Stimulated activated CD4-positive, alpha-beta T cell treated with anti-CD3 and anti-CD28 coated beads, Interleukin-12 subunit alpha, Interleukin-12 subunit beta, amount 100 ng/mL, for 24 hours (primary cell): ENCODE results near the gene ERO1B.

Source experiments
- DNase-seq, 2 experiments: peaks; one replicate each; pipeline ENCODE4 v3.0.0-alpha.2; 2020; ENCODE audit warnings: low read depth in 2 of 2

Gene ERO1B

DNA sequence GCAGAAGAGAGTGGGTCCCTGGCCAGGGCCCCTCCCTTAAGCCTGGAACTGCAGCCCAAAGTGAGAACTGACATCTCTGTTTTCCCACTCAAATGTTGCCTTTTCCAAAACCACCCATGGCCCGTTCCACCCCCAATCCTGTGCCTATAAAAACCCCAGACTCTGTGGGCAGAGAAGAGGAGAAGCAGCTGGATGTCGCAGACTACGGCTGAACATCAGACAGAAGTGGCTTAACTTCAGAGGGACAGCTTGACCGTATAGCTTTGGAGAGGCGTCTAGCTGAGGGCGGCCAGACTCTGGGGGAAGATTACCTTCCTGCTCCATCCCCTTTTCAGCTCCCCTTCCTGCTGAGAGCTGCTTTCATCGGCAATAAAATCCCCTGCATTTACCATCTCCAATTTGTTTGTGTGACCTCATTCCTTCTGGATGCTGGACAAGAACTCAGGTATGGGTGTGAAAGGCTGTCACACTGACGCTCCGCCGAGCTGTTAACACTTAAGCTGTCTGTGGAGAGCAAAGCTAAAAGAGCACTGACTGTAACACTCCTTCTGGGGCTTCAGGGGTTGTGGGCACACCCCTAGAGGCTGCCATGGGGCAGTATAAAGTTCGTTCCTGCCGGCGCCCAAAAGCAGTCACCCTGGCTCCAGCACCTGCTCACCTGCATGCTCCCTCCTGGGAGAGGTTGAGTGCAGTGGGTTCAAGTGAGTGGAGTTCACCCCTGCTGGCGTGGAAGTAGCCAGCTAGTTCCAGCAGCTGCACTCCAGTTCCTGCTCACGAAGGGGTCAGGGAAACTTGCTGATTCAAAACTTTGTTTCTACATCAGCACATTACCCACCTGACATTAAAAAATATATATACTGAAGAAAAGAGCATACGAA lies 19.6 kb upstream of the ERO1B start:
- no peak for DNase-seq

DNA sequence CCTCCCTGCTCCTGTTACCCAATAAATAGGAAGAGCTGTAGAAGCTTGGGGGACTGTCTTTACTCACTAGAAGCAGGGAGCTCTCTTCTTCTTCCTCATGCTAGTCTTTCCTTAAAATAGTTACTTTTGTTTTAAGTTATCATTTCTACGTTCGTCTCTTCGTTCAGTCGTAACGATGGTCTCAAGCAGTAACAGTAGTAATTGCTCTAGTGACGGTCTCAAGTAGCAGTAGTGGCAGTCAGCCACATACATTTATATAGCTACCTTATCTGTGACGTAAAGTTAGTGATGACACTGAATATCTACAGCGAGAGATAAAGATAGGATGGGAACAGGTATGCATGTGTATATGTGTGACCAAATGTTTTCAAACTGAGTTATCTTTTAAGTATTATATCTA lies 15.4 kb upstream of the ERO1B start:
- DNase-seq = no peak

GRCh38 chr1:236292425-236292824 lies 10.7 kb upstream of the ERO1B start:
- no peak for DNase-seq

DNA sequence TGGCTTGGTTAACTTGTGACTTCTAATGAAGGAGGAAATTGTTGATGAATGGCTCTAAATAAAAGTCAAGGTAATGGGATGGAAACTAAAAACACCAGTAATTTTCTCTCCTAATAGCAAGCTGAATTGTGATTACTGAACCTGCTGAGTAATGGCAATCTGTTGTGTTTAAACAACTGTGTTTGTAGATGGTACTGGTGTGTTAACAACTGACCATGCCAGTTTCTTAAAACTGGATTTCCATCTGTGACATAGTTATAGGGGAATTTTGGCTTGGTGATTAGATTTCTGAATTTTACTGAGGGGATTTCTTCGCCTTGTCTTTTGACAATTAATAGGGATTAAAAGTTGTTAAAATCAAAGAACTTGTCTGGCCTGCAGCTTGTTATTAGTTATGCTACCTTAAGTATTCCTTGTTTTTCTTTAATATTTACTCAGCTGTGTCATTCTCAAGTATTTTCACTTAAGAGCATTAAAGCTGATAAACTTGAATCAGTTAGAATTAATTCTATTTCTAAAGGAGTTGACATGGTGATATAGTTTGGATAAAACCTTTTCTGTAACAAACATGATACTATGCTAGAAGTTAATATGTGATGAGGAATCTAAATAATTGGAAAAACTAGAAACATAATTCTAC lies 7.9 kb upstream of the ERO1B start:
- no peak for DNase-seq

DNA sequence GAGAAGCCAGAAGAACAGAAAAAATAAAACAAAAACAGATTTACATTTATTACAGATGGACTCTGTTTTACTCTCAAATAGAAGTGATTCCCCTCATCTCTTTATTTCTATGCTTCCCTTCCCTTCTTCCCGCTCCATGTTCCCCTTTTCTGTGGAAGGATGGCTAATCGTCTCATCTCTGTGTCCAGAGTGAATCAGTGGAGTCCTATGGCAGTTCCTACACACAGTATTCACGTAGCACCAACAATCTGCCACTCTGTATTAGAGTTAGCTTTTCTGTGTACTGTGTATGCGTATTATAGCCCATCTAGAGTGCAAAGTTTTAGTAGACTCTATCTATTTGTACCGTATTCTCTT lies 6.8 kb upstream of the ERO1B start:
- no peak for DNase-seq

DNA sequence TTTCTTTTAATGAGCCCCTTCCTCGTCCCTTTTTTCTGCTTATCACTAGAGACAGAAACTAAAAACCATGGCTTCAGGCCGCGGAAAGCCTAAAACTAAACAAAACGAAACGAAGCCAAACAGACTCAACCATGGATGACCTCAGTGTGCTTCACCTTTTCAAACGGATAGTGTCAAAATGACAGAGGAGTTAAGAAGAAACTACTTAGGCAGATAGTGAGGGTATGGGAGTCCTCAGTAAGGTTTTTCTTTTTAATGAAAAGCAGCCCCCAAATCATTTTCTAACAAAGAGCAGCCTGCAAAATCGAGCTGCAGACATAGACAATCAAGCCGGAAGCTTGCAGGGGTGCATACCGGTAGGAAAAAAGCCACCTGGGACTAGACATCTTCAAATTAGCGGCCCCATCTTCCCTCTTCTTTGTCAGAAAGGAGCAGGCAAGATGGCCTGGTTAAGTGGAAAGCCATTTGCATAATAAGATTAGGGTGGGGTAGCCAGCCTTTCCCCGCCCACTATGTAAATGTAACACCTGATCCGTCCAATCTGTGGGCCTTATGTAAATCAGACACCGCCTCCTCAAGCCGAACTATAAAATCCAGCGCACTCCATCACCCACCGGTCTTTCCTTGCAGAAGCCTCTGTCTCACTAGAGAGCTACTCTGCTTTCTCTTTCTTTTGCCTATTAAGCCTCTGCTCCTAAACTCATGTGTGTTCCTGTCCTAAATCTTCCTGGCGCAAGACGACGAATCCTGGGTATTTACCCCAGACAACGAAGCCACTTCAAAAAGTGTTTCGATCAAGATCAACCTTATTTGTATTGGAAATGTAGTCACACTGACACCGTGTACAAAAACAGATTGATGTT lies 6.2 kb upstream of the ERO1B start:
- no peak for DNase-seq

DNA sequence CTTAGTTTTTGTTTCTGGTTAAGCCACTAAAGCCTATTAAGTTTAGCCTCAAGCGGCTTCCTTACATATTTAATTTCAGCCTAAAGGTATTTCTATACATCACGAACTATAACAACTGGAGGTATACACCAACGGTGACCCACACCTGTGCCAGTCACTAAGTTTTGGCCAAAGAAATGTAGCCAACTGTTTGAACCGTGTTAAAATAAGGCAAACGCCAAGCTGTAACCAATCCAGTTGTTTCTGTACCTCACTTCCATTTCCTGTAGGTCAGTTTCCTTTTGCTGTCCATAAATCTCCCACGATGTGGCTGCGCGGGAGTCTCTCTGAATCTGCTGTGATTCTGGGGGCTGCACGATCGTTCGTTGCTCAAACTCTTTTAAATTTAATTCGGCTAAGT lies 5.6 kb upstream of the ERO1B start:
- no peak for DNase-seq

GRCh38 chr1:236284291-236284721 lies 2.5 kb upstream of the ERO1B start:
- DNase-seq = no peak

GRCh38 chr1:236282719-236283118 lies 961 bp upstream of the ERO1B start:
- DNase-seq = no peak

DNA sequence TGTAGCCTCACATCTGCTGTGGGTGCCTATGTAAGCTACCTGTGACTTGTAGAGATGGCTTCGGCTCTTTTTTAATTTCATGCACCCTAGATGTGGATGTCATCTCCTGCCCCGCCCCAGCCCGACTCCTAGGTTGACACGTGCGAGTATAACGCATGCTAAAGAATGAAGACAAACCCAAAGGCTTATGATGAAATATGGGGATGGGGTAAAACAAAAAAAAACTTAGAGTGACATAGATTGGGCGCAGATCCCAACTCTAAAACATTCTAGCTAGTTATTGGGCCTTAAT lies 613 bp upstream of the ERO1B start:
- peak in 1 of 2 experiments; percentile 32 for DNase-seq

DNA sequence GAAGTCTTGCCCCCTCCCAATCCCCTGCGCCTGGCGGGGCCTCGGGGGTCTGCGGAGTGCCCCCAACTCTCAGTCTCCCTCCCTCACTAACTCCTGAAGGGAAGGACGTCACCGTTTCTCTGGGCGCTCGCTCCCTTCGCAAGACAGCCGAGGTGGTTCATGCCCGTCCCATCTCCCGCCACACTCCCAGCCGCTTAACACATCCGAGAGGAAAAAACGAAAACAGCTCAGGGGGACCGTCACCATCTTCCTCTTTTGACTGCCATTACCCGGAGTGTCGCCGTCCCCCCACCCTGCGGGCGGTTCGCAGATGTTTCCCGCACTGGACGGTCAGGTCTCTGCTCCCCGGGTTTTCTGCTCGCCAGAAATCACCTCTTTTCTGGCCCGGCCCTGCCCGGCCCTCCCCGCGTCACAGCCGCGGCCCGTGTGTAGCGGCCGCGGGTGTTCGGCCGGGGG lies 532 bp downstream of the ERO1B start:
- DNase-seq = peak in 1 of 2 experiments; percentile 6

DNA sequence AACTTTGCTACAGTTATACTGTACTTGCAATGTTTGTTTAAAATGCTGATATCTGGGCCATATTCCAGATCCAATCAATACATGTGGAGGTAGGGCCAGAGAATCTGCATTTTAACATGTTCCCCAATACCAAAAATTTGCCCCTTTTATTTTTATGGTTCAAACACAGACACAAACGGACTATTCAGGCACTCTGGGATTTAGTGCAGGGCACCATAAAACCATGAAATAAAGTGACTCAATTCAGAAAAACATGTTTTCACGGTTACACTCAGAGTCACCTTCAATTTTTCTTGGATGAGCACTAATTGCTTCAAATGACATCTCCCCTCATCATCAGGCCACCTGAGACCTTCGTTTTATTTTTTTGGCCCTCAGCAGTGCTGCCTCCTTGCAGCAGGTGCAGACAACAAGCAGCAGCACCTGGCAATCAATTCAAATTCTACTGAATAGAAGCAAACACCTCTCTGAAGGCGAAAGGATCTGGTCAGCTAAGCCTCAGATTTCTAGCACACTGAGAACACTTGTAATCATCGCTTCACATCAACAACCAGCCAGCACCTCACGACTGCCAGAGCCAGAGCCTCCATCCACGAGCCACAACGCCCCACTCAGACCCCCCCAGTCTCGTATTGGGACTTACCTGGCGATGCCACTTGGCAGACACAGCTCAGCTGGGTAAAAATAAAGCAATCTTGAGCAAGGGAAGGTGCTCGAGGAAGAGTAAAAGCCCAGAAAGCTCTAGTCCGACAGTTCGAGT lies 1.1 kb downstream of the ERO1B start:
- no peak for DNase-seq

- no peak for DNase-seq
These were observed 6.2 kb downstream of the ERO1B start for GRCh38 chr1:236275586-236275985.

DNA sequence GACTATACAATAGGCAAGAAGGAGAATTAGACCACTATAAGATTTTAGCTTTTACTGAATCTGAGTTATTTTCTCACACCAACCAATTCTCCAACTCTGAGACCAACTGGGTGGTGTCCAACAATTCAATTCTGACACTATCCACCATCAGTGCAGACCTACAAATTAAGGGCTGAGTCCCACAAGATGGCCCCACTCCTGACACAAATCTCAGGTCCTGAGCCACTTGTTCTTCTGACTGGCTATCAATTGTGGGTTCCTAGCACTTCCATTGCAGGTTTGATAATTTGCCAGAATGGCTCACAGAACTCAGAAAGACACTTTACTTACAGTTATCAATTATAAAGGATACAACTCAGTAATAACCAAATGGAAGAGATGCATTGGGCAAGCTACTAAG lies 6.7 kb downstream of the ERO1B start:
- DNase-seq = no peak

DNA sequence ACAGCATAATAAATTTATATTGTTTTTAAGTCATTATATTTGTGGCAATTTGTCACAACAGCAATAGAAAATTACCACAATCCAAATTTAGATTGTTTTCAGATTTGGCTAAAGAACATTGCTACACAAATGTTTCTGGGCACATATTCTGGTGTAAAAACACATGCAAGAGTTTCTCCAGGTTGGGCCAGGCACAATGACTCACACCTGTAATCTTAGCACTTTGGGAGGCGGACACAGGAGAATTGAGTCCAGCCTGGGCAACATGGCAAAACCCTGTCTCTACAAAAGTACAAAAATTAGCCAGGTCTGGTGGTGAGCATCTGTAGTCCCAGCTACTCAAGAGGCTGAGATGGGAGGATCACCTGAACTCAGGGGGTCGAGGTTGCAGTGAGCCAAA lies 8.4 kb downstream of the ERO1B start:
- DNase-seq = no peak

- DNase-seq = no peak
These were observed 12.3 kb downstream of the ERO1B start for GRCh38 chr1:236269439-236269838.

GRCh38 chr1:236261898-236262297 lies 19.9 kb downstream of the ERO1B start:
- DNase-seq = no peak

- no peak for DNase-seq
These were observed 20.7 kb downstream of the ERO1B start for GRCh38 chr1:236261033-236261432.

DNA sequence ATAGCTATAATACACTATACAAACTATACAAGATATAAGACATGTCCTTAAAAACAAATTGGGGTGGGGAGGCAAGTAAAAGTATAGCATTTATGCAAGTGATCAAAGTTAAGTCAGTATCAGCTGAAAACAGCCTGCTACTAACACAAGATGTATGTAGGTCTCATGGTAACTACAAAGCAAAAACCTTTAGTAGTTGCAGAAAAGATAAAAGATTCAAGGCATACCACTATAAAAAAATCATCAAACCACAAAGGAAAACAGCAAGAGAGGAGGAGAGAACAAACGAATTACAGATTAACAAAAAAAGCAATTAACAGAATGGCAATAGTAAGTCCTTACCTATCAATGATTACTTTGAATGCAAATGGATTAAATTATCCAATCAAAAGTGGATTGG lies 22.7 kb downstream of the ERO1B start:
- no peak for DNase-seq

DNA sequence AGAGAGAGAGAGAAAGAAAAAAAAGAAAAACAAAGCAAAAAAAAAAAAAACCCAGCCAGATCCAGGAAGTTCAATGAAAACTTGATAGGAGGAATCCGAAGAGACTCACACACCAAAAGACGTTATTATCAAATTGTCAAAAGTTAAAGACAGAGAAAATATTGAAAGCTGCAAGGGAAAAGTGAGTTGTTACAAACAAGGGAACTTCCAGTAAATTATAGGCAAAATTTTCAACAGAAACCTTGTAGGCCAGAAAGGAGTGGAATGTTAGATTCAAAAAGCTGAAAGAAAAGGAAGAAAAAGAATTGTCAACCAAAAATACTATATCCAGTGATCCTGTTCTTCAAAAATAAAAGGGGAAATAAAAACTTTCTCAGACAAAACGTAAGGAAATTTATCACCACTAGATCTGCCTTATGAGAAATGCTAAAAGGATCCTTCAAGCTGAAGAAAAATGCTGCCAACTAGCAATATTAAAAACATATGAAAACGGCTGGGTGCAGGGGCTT lies 23.6 kb downstream of the ERO1B start:
- no peak for DNase-seq

- no peak for DNase-seq
These were observed 24.5 kb downstream of the ERO1B start for GRCh38 chr1:236257216-236257615.
